Measurements from ENCODE around the gene RPH3AL.

RPH3AL gene

DNA sequence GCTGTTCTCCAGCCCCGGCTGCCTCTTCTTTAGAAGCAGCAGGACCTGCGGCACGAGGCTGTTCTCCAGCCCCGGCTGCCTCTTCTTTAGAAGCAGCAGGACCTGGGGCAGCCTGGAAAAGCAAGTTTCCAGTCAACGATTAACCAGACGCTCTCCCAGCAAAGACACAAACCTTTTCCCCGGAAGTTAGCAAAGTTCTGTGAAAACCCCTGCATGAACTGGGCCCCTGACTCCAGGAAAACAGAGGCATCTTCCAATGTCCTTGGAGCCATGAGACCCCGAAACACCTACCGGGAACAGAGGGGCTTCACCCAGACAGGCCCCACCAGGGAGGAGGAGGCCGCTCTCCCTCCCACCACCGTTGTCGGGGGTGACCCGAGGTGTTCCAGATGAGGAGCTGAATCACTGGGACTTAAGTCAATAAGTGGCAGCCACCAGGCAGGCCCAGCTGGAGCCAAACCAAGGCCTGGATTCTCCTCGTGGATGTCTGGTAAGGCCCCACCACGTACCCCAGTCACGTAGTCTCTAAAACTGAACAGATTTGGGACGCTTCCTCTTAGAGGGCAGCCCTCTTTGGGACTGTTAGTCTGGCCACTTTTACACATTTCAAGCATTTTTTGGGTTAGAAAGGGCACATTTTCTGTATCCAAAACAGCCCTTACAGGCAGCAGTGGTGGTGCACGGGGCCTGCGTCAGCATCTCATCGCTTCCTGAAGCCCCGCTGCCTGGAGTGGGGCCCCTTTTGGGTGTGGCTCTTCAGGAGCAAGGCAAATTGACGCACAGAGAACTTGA lies at the start of gene RPH3AL:
Gene RPH3AL (minus strand): TSS at position 387 of the 792 bp plus-strand sequence. CDS start 25,264 bp downstream, outside the sequence.
- no peak for DNase-seq (ENCODE audit: low read depth in 2 of 2)

GRCh38 chr17:400257-400656 lies 47.6 kb upstream of the RPH3AL start:
- DNase-seq (ENCODE audit: low read depth in 2 of 2): no peak

- DNase-seq (ENCODE audit: low read depth in 2 of 2): no peak
These were observed 44.2 kb upstream of the RPH3AL start for GRCh38 chr17:396788-397187.

DNA sequence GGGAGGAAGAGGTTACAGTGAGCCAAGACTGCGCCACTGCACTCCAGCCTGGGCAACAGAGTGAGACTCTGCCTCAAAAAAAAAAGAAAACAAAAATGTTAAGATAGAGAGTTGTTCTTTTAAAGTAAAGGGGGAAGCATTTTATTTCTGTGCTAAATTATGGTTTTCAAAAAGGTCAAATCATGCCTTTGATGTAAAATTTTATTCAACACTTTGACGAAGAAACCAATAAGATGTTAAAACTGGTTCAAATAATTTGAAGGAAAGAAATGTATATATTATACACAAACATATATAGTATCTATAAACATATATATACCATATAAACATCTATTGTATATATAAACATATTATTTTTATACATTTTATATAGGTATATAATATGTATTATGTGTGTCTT lies 43.4 kb upstream of the RPH3AL start:
- no peak for DNase-seq (ENCODE audit: low read depth in 2 of 2)

GRCh38 chr17:395179-395578 lies 42.6 kb upstream of the RPH3AL start:
- no peak for DNase-seq (ENCODE audit: low read depth in 2 of 2)

- DNase-seq (ENCODE audit: low read depth in 2 of 2): no peak
These were observed 42.1 kb upstream of the RPH3AL start for GRCh38 chr17:394718-395095.

- no peak for DNase-seq (ENCODE audit: low read depth in 2 of 2)
These were observed 41.5 kb upstream of the RPH3AL start for GRCh38 chr17:393806-394717.

- DNase-seq (ENCODE audit: low read depth in 2 of 2): no peak
These were observed 39.2 kb upstream of the RPH3AL start for GRCh38 chr17:391850-392249.

- DNase-seq (ENCODE audit: low read depth in 2 of 2): no peak
These were observed 37.4 kb upstream of the RPH3AL start for GRCh38 chr17:390025-390424.

GRCh38 chr17:388087-388486 lies 35.5 kb upstream of the RPH3AL start:
- no peak for DNase-seq (ENCODE audit: low read depth in 2 of 2)

DNA sequence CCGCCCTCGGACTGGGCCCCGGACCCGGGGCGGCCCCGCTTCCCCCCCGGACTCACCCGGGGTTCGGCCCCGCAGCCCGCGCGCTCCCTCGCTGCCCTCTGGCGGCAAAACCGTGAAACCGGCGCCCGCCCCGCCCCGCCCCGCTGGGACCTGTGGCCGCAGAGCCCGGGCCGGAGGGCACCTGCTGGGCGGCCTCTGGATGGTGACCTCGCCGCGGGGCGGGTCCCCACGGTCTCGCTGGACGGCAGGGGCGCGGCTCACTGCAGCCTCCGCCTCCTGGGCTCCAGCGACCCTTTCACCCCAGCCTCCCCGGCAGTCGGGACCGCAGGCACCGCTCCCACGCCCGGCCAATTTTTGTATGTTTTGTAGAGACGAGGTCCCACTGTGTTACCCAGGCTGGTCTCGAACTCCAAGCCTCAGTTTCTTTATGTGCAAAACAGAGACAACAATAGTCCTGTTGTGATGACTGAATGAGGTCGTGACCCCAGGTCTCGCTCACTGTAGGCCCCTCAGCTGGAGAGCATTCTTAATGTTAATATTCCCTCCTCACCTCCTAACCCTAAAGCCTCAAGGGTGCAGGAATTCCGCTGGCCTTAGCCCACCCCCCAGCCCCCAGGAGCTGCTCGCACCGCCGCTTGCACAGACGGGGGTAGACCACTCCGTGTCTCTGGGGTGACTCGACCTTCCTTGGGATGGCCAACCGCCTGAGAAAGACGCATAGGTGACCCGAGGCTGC lies 33.7 kb upstream of the RPH3AL start:
- peak; percentile 61 to 67 for DNase-seq (ENCODE audit: low read depth in 2 of 2)

GRCh38 chr17:385836-386140 lies 33.2 kb upstream of the RPH3AL start:
- no peak for DNase-seq (ENCODE audit: low read depth in 2 of 2)

GRCh38 chr17:385178-385835 lies 32.7 kb upstream of the RPH3AL start:
- DNase-seq (ENCODE audit: low read depth in 2 of 2): no peak

DNA sequence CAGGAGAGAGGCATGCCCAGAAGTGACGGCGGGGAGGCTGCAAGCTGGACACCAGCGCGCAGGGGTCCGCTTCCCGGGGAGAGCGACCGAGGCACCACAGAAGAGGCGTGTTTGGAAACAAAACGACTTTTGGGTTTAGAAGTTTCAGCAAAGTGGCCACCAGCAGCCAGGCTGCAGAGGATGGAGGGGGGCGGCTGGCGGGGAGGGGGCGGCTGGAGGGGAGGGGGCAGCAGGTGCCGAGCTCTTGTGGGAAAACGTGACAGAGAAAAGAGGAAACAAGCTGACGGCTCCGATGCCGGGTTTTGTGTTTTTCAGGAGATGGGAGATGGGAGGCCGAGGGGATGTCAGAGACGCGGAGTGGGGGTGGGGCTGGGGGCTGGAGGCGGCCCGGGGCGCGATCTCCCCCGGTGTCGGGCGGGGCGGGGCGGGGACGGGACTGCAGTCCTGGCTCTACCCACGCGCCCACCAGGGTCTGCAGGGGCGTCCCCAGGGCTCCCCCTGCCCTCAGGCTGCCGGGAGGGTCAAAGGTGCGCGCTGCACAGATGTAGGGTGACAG lies 32.1 kb upstream of the RPH3AL start:
- no peak for DNase-seq (ENCODE audit: low read depth in 2 of 2)

DNA sequence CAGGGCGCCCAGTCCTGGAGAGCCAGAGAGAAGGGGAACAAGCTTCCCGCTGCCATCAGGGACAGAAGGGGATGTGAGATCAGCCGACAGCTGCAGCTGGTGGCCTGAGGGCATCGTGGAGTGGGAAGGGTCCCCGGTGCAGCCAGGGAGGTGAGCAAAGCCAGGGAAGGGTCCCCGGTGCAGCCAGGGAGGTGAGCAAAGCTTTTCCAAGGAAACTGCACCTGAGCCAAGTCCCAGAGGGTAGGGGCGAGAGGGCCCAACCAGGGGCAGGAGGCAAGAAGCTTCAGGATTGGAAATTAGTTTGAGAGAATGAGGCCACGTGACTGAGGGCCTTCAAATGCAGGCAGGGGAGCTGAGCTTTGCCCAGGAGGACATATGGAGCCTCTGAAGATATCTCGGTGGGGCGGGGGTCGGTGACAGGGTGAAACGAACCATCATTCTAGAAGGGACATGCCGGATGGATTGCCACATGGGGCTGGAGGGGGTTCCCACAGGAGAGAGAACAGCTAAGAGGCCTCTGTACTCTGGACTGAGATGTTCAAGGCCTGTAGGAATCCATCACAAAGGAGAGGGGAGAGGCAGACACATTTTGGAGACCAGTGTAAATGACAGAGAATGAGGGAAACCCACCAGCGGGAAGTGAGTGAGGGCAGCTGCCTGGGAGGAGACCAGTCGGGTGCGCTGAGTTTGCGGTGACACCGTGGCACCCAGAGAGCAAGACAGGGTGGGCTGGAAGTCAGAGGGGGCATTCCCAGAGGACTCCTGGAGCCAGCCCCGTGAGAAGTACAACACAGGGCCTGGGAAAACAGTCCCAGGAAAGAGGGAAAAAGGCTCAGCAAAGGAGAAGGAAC lies 31.4 kb upstream of the RPH3AL start:
- DNase-seq (ENCODE audit: low read depth in 2 of 2): no peak

GRCh38 chr17:382644-383533 lies 30.3 kb upstream of the RPH3AL start:
- DNase-seq (ENCODE audit: low read depth in 2 of 2): no peak

DNA sequence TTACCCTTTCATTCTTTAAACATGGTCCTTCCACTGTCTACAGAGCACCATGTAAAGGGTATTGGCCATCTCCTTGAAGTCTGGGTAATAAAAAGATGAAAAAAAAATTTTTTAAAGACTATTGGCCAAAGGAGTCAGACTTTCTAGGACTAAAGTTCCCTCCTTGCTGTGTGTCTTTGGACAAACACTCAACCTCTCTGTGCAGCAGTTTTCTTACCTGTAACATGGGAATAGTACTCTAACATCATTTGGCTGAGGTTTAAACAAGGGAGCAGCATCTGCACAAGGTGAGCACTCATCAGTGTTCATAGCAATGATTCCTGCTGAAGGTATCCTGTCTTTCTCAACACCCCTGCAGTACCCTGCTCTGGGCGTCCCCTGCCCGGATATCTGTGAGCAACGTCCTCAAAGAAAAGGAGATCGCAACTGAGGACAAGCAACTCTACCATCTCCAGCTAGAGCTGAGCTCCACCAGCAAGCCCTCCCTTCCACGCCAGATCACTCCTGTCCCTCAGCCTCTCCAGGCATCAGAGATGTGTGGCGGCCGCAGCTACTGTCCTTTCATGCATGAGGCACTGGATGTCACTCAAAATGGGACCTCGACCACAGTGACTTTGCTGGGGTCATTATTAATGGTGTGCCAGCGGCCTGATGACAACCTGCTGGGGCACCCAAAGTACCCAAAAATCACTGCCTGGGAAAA lies 29.5 kb upstream of the RPH3AL start:
- DNase-seq (ENCODE audit: low read depth in 2 of 2): no peak

GRCh38 chr17:381516-381915 lies 28.9 kb upstream of the RPH3AL start:
- no peak for DNase-seq (ENCODE audit: low read depth in 2 of 2)

All from stimulated activated CD8-positive, alpha-beta memory T cell treated with anti-CD3 and anti-CD28 coated beads, Interleukin-2, amount 100 ng/mL, for 48 hours (primary cell).